ENCODE data around the gene ASCC2.

- TF ChIP-seq EP300 (IDR thresholded peaks at IDR 0.05) (no peak), CTCF (IDR thresholded peaks at IDR 0.05) (no peak), POLR2A (IDR thresholded peaks at IDR 0.05) (no peak), POLR2AphosphoS5 (IDR thresholded peaks at IDR 0.05) (no peak)
Measured at GRCh38 chr22:29740216-29740615, 97.9 kb downstream of the ASCC2 start.
